ENCODE data around the gene ZNF277. TPM values are rescaled to one million over a fixed set of nuclear protein-coding genes. Genes with fewer than 3 reads are reported as not detected.

Gene ZNF277
- polyA plus RNA-seq, 1 donor (not counting 4 experiments of a cell fraction or from before 2014, with no cell fraction given) = 20.2 TPM

GRCh38 chr7:112215787-112216186 lies 9.3 kb downstream of the ZNF277 start:
- FAIRE-seq (no peak), DNase-seq (ENCODE audit: low read depth, low spot score) (no peak)
- Histone ChIP-seq H3K9me3 (ENCODE audit: control insufficient read depth, low read depth, low read length) (no peaks in the 10 kb centered on the region), H3K4me1 (ENCODE audit: control insufficient read depth, extremely low read depth, insufficient read depth, low read length) (no peaks in the 10 kb centered on the region), H3K27ac (ENCODE audit: control insufficient read depth, insufficient read depth, low read length) (no peak overlapping the region), H3K79me2 (ENCODE audit: control insufficient read depth, insufficient read depth, low read length) (peaks cover 47% of the 10 kb centered on the region), H2AFZ (ENCODE audit: control insufficient read depth, low read length) (no peak overlapping the region), H3K36me3 (ENCODE audit: control insufficient read depth in 2 of 2, extremely low read depth in 1 of 2, insufficient read depth in 2 of 2, low read length in 2 of 2) (no peaks in the 10 kb centered on the region), H3K9me1 (ENCODE audit: control insufficient read depth, extremely low read depth, insufficient read depth, low read length) (peaks cover 2% of the 10 kb centered on the region), H3K27me3 (ENCODE audit: control insufficient read depth, extremely low read depth, insufficient read depth, low read length) (no peaks in the 10 kb centered on the region), H3K4me3 (ENCODE audit: control insufficient read depth in 2 of 3, extremely low read depth in 1 of 3, insufficient read depth in 2 of 3, low read depth in 1 of 3, low read length in 3 of 3) (no peak overlapping the region), H3K4me2 (ENCODE audit: control insufficient read depth, extremely low read depth, insufficient read depth, low read depth, low read length) (no peak overlapping the region), H3K9ac (ENCODE audit: control insufficient read depth, extremely low read depth, insufficient read depth, low read length) (no peak overlapping the region), H4K20me1 (ENCODE audit: control insufficient read depth, extremely low read depth, insufficient read depth, low read length) (no peaks in the 10 kb centered on the region)
- dilution Hi-C loops (cut with MboI; ENCODE audit: extremely low pct_ligation_motif_present, low sequenced_read_pairs) = no loop called here
- no peak for TF ChIP-seq EZH2 (IDR thresholded peaks at IDR 0.05; ENCODE audit: low read length)
- no peak for TF ChIP-seq CTCF (optimal IDR thresholded peaks at IDR 0.05 in 1 of 3, IDR thresholded peaks at IDR 0.05 in 1 of 3, conservative IDR thresholded peaks at IDR 0.05 in 1 of 3; ENCODE audit: extremely low read depth in 1 of 3, insufficient read depth in 2 of 3, low read length in 3 of 3)

GRCh38 chr7:112220877-112221434 lies 14.5 kb downstream of the ZNF277 start:
- H3K27me3 ChIP-seq (ENCODE audit: control insufficient read depth, extremely low read depth, insufficient read depth, low read length) = no peaks in the 10 kb centered on the region
- no peak overlapping the region for H3K9ac ChIP-seq (ENCODE audit: control insufficient read depth, extremely low read depth, insufficient read depth, low read length)
- DNase-seq (ENCODE audit: low read depth, low spot score) = no peak
- peaks cover 3% of the 10 kb centered on the region for H4K20me1 ChIP-seq (ENCODE audit: control insufficient read depth, extremely low read depth, insufficient read depth, low read length)
- H3K36me3 ChIP-seq (ENCODE audit: control insufficient read depth in 2 of 2, extremely low read depth in 1 of 2, insufficient read depth in 2 of 2, low read length in 2 of 2) = no peaks in the 10 kb centered on the region
- no peaks in the 10 kb centered on the region for H3K4me1 ChIP-seq (ENCODE audit: control insufficient read depth, extremely low read depth, insufficient read depth, low read length)
- H3K9me1 ChIP-seq (ENCODE audit: control insufficient read depth, extremely low read depth, insufficient read depth, low read length) = no peaks in the 10 kb centered on the region
- no peak overlapping the region for H3K27ac ChIP-seq (ENCODE audit: control insufficient read depth, insufficient read depth, low read length)
- H2AFZ ChIP-seq (ENCODE audit: control insufficient read depth, low read length) = no peak overlapping the region
- H3K79me2 ChIP-seq (ENCODE audit: control insufficient read depth, insufficient read depth, low read length) = peaks cover 43% of the 10 kb centered on the region
- H3K4me2 ChIP-seq (ENCODE audit: control insufficient read depth, extremely low read depth, insufficient read depth, low read depth, low read length) = no peak overlapping the region
- H3K9me3 ChIP-seq (ENCODE audit: control insufficient read depth, low read depth, low read length) = no peaks in the 10 kb centered on the region
- dilution Hi-C loops (cut with MboI; ENCODE audit: extremely low pct_ligation_motif_present, low sequenced_read_pairs) = no loop called here
- H3K4me3 ChIP-seq (ENCODE audit: control insufficient read depth in 2 of 3, extremely low read depth in 1 of 3, insufficient read depth in 2 of 3, low read depth in 1 of 3, low read length in 3 of 3) = no peak overlapping the region
- no peak for FAIRE-seq
- TF ChIP-seq CTCF (optimal IDR thresholded peaks at IDR 0.05 in 1 of 3, IDR thresholded peaks at IDR 0.05 in 1 of 3, conservative IDR thresholded peaks at IDR 0.05 in 1 of 3; ENCODE audit: extremely low read depth in 1 of 3, insufficient read depth in 2 of 3, low read length in 3 of 3) = no peak
- no peak for TF ChIP-seq EZH2 (IDR thresholded peaks at IDR 0.05; ENCODE audit: low read length)
